GM12865 (cell line): Measurements from ENCODE around the gene ARHGAP42.

ENCODE experiments used
- DNase-seq: peaks from one replicate; pipeline ENCODE4 v3.0.0; 2010; ENCODE audit warnings: low read depth
- H3K4me3 ChIP-seq: 2 replicates; pipeline ENCODE4 v1.5.1; 2011; ENCODE audit warnings: mild to moderate bottlenecking, low read depth, low read length, control low read depth
- CTCF ChIP-seq: IDR thresholded peaks from 2 replicates; pipeline ENCODE4 v1.5.1; 2011; ENCODE audit warnings: low read length, control low read depth, low read depth, inconsistent platforms; ENCODE audit not compliant: insufficient read depth; ENCODE audit errors: missing control alignments

The ARHGAP42 gene

GRCh38 chr11:100849009-100849900, 162.2 kb downstream of the ARHGAP42 start:
- H3K4me3 ChIP-seq: no peak overlapping the region
- DNase-seq: no peak
- no peak for TF ChIP-seq CTCF

- TF ChIP-seq CTCF: no peak
- H3K4me3 ChIP-seq: no peak overlapping the region
- no peak for DNase-seq
Observed at GRCh38 chr11:100849901-100850235, 162.8 kb downstream of the ARHGAP42 start.

- H3K4me3 ChIP-seq: no peak overlapping the region
- DNase-seq: no peak
Observed at GRCh38 chr11:100851147-100851546, 164.1 kb downstream of the ARHGAP42 start.

GRCh38 chr11:100851584-100852152, 164.6 kb downstream of the ARHGAP42 start:
- H3K4me3 ChIP-seq: no peak overlapping the region
- no peak for TF ChIP-seq CTCF
- no peak for DNase-seq

More at GRCh38 chr11:100851147-100851546, 164.1 kb downstream of the ARHGAP42 start:
- no peak for TF ChIP-seq CTCF

GRCh38 chr11:100855466-100856067, 168.5 kb downstream of the ARHGAP42 start:
- no peak overlapping the region for H3K4me3 ChIP-seq
- TF ChIP-seq CTCF: peak; percentile 28
- peak; percentile 50 for DNase-seq

GRCh38 chr11:100857236-100858005, 170.3 kb downstream of the ARHGAP42 start:
- no peak for DNase-seq
- no peak for TF ChIP-seq CTCF
- H3K4me3 ChIP-seq: no peak overlapping the region
